NCI-H774 (cell line): ENCODE data around the gene TEX101.

ENCODE experiments used
- DNase-seq: peaks from one replicate; lab custom pipeline; 2025; lab: John Stamatoyannopoulos, UW

Gene TEX101

DNA sequence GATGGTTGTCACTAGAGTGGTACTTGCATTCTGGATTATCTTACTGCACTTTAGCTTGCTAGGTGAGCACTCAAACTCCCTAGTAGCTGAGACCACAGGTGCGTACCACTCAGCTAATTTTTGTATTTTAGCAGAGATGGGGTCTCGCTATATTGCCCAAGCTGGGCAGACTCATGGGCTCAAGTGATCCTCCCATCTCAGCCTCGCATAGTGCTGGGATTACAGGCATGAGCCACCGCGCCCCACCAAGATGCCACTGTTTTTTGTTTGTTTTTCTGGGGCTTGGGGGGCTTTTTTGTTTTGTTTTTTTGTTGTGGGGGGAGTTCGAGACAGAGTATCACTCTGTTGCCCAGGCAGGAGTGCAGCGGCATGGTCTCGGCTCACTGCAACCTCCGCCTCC lies 33.0 kb downstream of the TEX101 start:
- no peak for DNase-seq

DNA sequence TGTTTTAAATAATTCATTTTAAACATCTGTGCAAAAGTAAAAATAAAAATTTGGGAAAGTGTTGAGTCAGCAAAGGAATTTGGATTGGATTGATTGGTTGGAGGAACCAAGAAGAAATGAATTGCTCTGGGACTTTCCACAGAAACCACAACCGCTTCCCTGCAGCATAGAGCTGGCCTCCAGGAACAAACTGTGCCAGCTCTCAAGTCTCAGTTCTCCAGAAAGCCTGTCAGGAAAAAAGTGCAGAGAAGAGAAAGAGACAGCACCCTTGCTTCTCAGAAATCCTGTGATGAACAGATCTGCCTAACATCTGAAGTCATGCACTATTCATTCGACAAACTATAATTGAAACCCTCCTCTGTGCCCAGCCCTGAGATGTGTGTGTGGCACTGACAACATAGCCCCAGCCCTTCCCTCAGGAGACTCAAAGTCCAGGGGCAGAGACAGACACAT lies 35.9 kb downstream of the TEX101 start:
- no peak for DNase-seq

DNA sequence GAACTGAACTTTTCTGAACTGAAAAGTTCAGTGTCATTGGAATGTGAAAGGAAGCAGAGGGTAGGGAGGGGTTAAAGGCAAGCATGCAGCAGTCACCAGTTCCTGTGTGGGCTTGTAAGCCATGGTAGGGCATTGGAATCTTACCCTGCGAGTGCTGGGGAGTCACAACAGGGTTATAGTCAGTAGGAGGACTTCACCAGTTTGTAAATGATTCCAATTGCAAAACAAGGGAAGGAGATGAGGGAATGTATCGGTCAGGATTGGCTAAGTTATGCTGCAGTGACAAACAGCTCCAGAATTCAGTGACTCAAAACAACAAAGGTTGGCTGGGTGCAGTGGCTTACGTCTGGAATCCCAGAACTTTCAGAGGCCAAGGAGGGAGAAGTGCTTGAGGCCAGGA lies 37.9 kb downstream of the TEX101 start:
- no peak for DNase-seq

DNA sequence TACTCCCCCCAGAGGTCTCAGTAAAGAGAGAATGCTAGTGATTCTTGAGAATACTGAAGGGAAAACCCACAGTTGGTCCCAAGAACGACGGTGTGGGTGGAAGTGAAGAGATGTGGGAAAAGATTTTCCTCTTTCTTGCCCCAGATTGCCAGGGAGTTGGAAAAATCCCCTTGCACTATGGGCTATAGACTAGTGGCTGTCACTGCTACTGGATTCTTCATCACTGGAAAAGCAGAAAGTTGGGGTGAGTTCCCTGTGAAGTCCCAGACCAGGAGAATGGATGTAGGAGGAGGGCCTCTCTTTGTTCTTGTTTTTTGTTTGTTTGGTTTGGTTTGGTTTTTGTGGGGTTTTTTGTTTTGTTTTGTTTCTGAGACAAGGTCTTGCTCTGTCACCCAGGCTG lies 39.3 kb downstream of the TEX101 start:
- no peak for DNase-seq

DNA sequence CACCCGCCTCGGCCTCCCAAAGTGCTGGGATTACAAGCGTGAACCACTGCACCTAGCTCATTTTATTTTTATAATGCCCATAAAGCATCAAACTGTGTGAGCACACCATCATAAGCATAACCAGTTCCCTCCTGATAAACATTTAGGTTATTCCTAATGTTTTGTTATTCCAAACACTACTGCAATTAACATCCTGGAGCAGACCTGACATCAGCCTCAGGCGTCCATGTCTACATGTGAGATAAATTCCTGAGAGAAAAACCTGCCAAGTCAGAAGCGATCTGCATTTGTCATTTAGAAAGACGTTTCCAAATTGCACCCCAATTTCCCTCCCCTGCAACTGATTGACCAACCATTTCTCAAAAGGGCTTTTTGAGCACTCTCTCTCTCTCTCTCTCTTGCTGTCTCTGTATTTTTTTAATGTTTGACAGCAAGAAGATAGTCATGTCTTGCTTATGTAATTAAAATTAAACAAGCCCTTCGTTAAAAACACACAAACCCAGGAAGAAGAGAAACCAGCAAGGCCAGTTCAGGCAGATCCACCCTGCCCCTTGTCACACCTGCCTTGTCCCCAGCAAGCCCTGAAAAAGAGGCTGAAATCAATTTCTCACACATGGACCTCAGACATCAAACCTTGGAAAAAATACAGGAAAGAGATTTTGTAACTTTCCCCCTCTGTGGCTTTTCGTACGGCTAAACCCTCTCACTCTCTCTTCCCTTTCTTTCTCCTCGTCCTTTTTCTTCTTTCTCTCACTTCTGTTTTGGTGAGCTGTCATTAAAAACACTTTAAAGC lies 40.8 kb downstream of the TEX101 start:
- DNase-seq, result no peak

DNA sequence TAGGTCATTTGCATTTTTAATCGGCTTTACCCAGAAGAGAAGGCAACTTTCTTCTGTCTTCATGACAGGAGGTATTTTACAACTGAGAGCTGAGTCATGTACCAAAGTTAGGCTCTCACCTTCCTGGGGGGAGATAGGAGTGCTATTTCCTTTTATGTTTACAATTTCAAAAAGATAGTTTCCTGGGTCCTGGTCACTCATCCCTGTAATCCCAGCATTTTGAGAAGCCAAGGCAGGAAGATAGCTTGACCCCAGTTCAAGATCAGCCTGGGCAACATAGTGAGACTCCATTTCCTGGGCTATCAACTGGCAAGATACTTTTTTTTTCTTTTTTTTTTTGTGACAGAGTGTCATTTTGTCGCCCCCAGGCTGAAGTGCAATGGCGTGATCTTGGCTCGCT lies 43.1 kb downstream of the TEX101 start:
- DNase-seq, result no peak

DNA sequence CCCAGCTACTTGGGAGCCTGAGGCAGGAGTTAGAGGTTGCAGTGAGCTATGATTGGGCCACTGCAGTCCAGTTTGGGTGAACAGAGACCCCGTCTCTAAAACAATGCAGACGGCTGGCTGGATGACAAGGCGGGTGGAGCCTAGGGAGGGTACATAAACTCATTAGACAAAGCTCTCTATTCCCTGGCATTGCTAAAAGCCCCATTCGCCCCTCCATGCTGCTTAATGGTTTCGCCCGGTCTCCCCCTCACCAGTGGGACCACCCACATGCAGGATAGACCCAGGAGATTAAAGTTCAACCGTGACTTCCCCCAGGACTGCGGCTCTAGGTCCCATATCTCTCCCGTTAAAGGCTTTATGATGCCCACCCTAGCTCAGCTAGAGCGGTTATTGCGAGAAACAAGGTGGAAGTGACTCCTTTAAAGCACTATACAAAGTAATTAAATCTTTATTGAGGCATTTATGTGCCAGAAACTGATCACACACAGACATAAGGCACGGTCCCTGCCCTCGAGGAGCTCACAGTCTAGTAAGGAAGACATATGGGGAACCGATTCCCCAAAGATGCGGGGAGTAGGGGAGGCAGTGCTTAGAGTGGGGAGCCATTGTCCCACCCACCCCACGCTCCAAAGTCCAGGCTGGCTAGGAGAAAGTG lies 45.8 kb downstream of the TEX101 start:
- no peak for DNase-seq

DNA sequence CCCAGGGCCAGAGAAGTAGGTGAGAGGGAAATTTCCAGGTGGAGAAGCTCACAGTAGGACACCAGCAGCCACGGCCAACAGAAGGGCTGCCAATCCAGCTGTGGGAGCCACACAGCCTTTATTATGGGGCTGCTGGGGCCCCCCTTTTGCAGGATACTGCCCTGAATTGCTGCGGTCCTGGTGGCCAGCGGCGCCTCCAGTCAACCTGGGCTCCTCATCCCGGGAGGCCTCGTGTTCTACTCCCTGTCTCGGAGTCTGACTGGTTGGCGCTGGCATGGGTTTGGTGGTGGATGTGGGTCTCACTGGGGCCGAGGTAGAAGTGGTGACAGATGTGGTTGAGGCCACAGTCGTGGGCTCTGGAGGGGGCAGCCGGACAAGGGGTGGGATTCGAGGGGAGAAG lies 46.6 kb downstream of the TEX101 start:
- no peak for DNase-seq

DNA sequence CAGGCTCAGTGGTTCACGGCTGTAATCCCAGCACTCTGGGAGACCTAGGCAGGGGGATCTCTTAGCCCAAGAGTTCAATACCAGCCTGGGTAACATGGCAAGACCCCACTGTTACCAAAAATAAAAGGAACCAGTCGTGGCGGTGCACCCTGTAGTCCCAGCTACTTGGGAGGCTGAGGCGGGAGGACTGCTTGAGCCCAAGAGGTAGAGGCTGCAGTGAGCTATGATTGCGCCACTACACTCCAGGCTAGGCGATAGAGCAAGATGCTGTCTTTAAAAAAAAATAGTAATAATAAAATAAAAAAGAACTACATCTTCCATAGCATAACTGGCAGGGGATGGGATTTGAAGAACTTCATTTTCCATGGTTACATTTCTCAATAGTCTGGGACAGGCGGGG lies 47.7 kb downstream of the TEX101 start:
- no peak for DNase-seq

DNA sequence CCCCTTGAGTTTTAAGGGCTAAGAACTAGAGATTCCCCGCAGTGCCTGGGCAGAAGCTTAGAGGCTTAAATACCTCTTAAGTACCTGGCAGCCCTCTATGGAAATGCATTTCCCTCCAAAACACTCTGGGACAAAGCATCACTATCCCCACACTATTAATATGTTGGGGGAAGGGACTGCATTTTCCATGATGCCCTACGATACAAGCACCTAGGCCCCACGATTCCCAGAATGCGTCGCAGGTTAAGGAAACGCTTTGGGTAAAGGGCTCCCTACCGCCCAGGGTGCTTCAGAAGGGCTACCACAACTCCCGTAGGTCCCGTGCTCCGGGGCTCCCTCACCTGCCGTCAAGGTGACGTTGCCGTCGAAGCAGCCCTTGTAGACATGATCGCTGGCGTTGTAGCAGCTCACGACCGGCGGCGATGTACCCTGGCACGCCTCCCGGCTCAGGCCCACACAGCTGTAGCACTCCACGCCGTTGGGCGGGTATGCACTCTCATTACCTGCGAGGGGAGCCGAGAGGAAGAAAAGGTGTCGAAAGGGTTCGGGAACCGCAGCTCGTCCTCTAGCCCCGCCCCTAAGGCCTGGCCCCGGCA lies 48.2 kb downstream of the TEX101 start:
- no peak for DNase-seq

DNA sequence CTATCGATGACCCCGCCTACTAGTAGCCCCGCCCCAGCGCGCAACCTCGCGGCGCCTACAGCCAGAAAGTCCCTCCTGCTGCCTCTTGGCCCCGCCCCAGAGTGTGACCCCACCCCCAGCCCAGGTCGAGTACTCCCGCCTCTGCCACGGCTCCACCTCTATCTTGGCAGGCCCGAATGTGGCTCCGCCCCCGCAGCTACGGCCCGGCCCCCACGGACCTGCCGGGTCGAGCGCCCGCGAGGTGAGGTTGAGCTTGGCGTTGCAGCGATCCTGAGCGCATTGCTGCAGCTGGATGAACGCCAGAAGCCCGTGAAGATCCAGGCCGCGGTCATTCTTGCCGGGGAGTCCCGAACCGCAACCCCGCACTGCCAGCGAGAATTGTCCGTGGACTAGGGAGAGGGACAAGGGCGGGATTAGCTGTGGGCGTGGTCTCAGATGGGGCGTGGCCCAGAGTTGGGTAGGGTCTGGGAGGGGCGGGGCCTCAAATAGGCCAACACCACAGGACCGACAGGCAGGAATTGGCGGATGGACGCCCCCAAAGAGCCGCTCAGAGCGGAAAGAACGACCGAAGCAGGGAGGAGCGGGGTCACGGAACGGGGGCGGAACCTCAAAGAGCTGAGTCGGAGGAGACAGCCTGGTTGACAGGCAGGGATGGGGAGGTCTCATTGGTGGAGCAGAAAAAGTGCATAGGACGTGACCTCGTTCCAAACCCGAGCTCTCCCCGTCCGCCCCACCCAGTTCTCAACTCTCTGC lies 48.9 kb downstream of the TEX101 start:
- DNase-seq, result peak; percentile 95

DNA sequence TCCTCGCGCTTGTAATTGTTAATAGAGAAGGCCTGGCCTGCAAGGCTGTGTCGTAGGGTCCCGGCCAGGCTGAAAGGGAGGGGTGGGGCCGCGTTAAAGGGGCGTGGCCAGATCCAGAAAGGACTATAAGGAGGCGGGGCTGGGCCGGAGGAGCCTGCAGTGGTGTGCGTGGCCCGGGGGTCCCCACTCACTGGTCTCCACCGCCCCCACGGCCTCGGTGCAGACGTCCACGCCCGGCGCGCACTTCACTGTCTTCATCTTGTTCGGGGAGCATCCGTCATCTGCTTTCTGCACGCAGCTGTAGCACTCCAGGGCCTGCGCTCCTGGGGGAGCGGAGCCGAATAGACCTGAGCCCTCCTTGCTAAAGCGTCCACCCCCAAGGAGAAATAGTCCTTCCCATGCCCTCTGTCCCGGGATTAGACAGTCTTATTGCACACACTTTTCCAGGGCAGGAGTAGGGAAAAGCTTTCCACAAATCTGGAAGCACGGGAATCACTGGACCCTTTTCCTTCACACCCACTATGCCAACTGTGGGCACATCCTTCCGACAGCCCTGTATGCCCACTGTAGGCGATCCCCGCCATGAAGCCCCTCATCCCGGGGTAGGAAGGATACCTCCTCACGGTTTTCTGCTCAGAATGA lies 49.6 kb downstream of the TEX101 start:
- no peak for DNase-seq

DNA sequence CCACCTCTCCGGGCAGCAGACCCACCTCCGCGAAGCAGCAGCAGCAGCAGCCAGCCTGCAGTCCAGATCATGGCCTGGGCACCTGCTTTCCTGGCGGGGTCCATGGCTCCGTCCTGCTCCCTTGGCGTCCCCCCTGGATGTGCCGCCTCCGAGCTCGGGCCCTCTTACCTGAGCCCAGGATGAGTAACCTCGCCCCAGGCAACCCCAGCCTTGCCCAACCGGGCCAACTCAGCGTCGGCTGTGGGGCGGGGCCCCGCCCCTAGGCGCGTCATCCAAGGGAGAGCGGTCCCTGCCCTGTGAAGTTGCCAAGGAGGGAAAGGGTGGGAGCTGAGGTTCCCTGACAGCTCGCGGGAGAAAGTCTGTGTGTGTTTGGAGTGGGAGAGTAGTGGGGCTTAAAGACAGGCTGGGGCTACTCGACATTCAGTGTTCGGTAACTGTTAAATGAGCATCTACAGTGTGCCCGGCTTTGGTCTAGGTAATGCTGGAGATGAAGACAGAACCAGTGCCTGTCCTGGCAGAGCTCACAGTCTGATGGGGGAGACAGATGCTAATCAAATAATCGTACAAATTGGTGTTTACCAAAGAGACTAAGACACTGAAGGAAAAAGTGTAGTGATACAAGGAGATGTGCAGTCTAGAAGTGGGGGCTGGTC lies 50.9 kb downstream of the TEX101 start, which contains the start of gene LYPD3:
Gene LYPD3, minus strand, starts transcription at position 141 of the 653 bp plus-strand sequence. Its CDS starts 37 bp downstream, at position 104.
- no peak for DNase-seq

DNA sequence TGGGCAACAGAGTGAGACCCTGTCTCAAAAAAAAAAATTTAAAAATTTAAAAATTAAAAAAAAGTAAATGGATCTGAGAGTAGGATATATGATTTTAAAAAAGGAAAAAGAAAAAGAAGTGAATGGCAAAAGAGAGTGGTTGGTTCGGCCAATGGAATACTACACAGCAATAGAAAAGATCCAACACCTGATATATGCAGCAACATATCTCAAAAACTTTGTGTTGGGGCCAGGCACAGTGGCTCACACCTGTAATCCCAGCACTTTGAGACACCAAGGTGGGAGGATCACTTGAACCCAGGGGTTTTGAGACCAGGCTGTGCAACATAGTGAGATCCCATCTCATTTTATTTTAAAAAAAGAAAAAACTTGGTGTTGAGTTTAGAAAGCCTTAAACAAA lies 52.1 kb downstream of the TEX101 start:
- DNase-seq, result no peak

DNA sequence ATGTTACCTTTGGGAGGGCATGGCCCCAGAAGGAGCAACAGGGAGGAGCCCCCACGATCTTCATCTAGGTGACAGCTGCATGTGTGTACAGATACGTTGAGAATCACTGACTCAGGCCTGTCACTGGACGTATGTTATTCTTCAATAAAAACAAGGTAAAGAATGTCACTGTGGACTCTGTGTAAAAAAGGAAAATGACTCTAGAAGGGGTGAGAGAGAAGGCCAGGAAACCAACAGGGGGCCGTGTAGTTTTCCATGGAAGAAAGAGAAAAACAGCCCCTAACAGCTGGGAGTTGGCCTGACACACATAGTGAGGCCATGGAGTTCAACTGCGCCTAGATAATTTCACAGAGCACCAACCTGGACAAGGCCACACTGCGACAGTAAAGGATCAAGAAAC lies 52.6 kb downstream of the TEX101 start:
- no peak for DNase-seq

DNA sequence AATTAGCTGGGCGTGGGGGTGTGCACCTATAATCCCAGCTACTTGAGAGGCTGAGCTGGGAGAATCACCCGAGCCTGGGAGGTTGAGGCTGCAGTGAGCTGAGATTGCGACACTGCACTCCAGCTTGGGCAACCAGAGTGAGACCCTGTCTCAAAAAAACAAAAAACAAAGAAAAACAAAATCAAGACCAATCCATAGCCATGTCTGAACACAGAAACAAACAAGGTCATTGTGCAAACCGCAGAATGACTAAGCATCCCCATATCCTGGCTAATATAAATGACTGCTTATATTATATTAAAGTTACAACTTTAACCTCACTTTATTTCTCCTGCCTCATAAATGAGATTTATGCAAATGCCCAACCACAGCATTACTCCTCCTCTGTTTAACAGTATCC lies 53.0 kb downstream of the TEX101 start:
- DNase-seq, result no peak
